ENCODE results near the gene TMCO4.
A peak's percentile ranks its signal among the peaks of the same experiment; 100 is the strongest.

TMCO4 gene

GRCh38 chr1:19775317-19775716 lies 24.4 kb downstream of the TMCO4 start:
- no peak for DNase-seq

GRCh38 chr1:19774180-19774785 lies 25.4 kb downstream of the TMCO4 start:
- no peak for DNase-seq

GRCh38 chr1:19773485-19773884 lies 26.2 kb downstream of the TMCO4 start:
- DNase-seq, result no peak

GRCh38 chr1:19772053-19772452 lies 27.7 kb downstream of the TMCO4 start:
- DNase-seq, result no peak

- no peak for DNase-seq
Measured at GRCh38 chr1:19771350-19771749, 28.4 kb downstream of the TMCO4 start.

GRCh38 chr1:19770436-19771190 lies 29.1 kb downstream of the TMCO4 start:
- DNase-seq, result no peak

- DNase-seq, result no peak
Measured at GRCh38 chr1:19769211-19769932, 30.3 kb downstream of the TMCO4 start.

GRCh38 chr1:19768353-19769210 lies 31.1 kb downstream of the TMCO4 start:
- no peak for DNase-seq

- DNase-seq, result no peak
Measured at GRCh38 chr1:19765623-19766022, 34.1 kb downstream of the TMCO4 start.

- no peak for DNase-seq
Measured at GRCh38 chr1:19764848-19765247, 34.9 kb downstream of the TMCO4 start.

GRCh38 chr1:19762175-19762779 lies 37.4 kb downstream of the TMCO4 start:
- peak in 2 of 4 experiments; percentile 3 to 4 for DNase-seq

- no peak for DNase-seq
Measured at GRCh38 chr1:19759740-19760089, 40.0 kb downstream of the TMCO4 start.

GRCh38 chr1:19758227-19758830 lies 41.4 kb downstream of the TMCO4 start:
- no peak for DNase-seq

GRCh38 chr1:19757641-19758040 lies 42.1 kb downstream of the TMCO4 start:
- DNase-seq, result no peak

GRCh38 chr1:19756480-19756879 lies 43.2 kb downstream of the TMCO4 start:
- no peak for DNase-seq

- no peak for DNase-seq
Measured at GRCh38 chr1:19754482-19754881, 45.2 kb downstream of the TMCO4 start.

GRCh38 chr1:19752083-19752696 lies 47.5 kb downstream of the TMCO4 start:
- DNase-seq, result no peak

GRCh38 chr1:19750882-19751276 lies 48.8 kb downstream of the TMCO4 start:
- no peak for DNase-seq

- no peak for DNase-seq
Measured at GRCh38 chr1:19750101-19750881, 49.4 kb downstream of the TMCO4 start.

- DNase-seq, result no peak
Measured at GRCh38 chr1:19749685-19750084, 50.0 kb downstream of the TMCO4 start.

GRCh38 chr1:19747761-19748160 lies 52.0 kb downstream of the TMCO4 start:
- no peak for DNase-seq

Data from activated naive CD4-positive, alpha-beta T cell (primary cell).